SU-DHL-6 (cell line): ENCODE data around the gene RASL10A.
A peak's percentile ranks its signal among the peaks of the same experiment; 100 is the strongest.

Source experiments
- H2AFZ ChIP-seq: fragments of 200-600 bp; sonication (generic); 2 replicates; pipeline ENCODE4 v1.6.1; 2014; ENCODE audit warnings: low read depth, mild to moderate bottlenecking, moderate library complexity, mixed read lengths, antibody characterized with exemption, low read length; ENCODE audit not compliant: severe bottlenecking
- H3F3A ChIP-seq: fragments of 200-600 bp; shearing (Covaris generic); 2 replicates; pipeline ENCODE4 v1.6.0; 2016; ENCODE audit warnings: antibody characterized with exemption, mild to moderate bottlenecking; ENCODE audit not compliant: insufficient read depth
- H3K27ac ChIP-seq: fragments of 200-600 bp; sonication (generic); 2 replicates; pipeline ENCODE4 v1.5.1; 2016; ENCODE audit warnings: low read depth, mild to moderate bottlenecking, low read length, moderate library complexity, mixed read lengths
- H3K27me3 ChIP-seq: fragments of 200-600 bp; sonication (generic), shearing (Covaris generic); 2 replicates; pipeline ENCODE4 v1.6.0; 2014; ENCODE audit warnings: mild to moderate bottlenecking, low read length
- H3K36me3 ChIP-seq: fragments of 200-600 bp; sonication (generic); 2 replicates; pipeline ENCODE4 v1.6.1; 2014; ENCODE audit warnings: mild to moderate bottlenecking, low read length, mixed read lengths
- H3K4me2 ChIP-seq: fragments of 300-600, 200-600 bp; shearing (Covaris generic), sonication (generic); 2 replicates; pipeline ENCODE4 v1.6.0; 2014; ENCODE audit warnings: low read length, low read depth, mild to moderate bottlenecking; ENCODE audit not compliant: poor library complexity, severe bottlenecking
- H3K4me3 ChIP-seq: fragments of 200-600 bp; sonication (generic); 2 replicates; pipeline ENCODE4 v1.5.1; 2014; ENCODE audit warnings: antibody characterized with exemption, low read length, mild to moderate bottlenecking, mixed read lengths; ENCODE audit not compliant: insufficient read depth, poor library complexity, severe bottlenecking
- H3K79me2 ChIP-seq: fragments of 200-600 bp; sonication (generic); 2 replicates; pipeline ENCODE4 v1.6.1; 2014; ENCODE audit warnings: mild to moderate bottlenecking, low read length, moderate library complexity; ENCODE audit not compliant: insufficient read depth
- H3K9ac ChIP-seq: fragments of 200-600 bp; sonication (generic); 2 replicates; pipeline ENCODE4 v1.7.0; 2014; ENCODE audit warnings: mild to moderate bottlenecking, low read length
- H3K9me2 ChIP-seq: fragments of 200-600 bp; sonication (generic); replicated peaks from 2 replicates; pipeline ENCODE4 v1.6.1; 2014; ENCODE audit warnings: low read length; ENCODE audit not compliant: insufficient read depth
- H3K9me3 ChIP-seq: fragments of 200-600 bp; sonication (generic); 2 replicates; pipeline ENCODE4 v1.6.1; 2014; ENCODE audit warnings: low read length, mixed read lengths; ENCODE audit not compliant: insufficient read depth
- H4K20me1 ChIP-seq: fragments of 200-600 bp; sonication (generic); 2 replicates; pipeline ENCODE4 v1.6.1; 2014; ENCODE audit warnings: low read depth, mild to moderate bottlenecking, antibody characterized with exemption, low read length, moderate library complexity, mixed read lengths
- CTCF ChIP-seq: fragments of 200-600 bp; sonication (generic); IDR thresholded peaks from one replicate; pipeline ENCODE4 v1.5.1; 2017; ENCODE audit warnings: antibody characterized with exemption, mild to moderate bottlenecking, low read length, moderate library complexity; ENCODE audit not compliant: insufficient read depth, poor library complexity, severe bottlenecking
- EZH2phosphoT487 ChIP-seq: fragments of 200-600 bp; sonication (generic), shearing (Covaris generic); conservative IDR thresholded peaks from 2 replicates; pipeline ENCODE4 v1.6.1; 2018; ENCODE audit warnings: mild to moderate bottlenecking, antibody characterized with exemption, low read length, moderate library complexity, mixed read lengths

RASL10A gene

GRCh38 chr22:29275167-29275566, 40.3 kb downstream of the RASL10A start:
- no peaks in the 10 kb centered on the region for H3K9me2 ChIP-seq
- H3F3A ChIP-seq: peaks cover 18% of the 10 kb centered on the region; the same call in 1 of the 2 replicates
- H3K27me3 ChIP-seq: no peaks in the 10 kb centered on the region
- H2AFZ ChIP-seq: no peak overlapping the region
- H3K79me2 ChIP-seq: peaks cover 94% of the 10 kb centered on the region
- H4K20me1 ChIP-seq: peaks cover 87% of the 10 kb centered on the region
- H3K9ac ChIP-seq: no peak overlapping the region
- H3K4me2 ChIP-seq: no peak overlapping the region
- no peak overlapping the region for H3K4me3 ChIP-seq
- H3K27ac ChIP-seq: no peak overlapping the region
- H3K9me3 ChIP-seq: no peaks in the 10 kb centered on the region
- H3K36me3 ChIP-seq: peaks cover 87% of the 10 kb centered on the region
- no peak for TF ChIP-seq CTCF
- TF ChIP-seq EZH2phosphoT487: no peak

GRCh38 chr22:29272624-29273023, 42.9 kb downstream of the RASL10A start:
- Histone ChIP-seq H3K4me2 (no peak overlapping the region), H3K9ac (no peak overlapping the region), H3K27ac (no peak overlapping the region), H2AFZ (no peak overlapping the region), H3K4me3 (no peak overlapping the region), H3K79me2 (peaks cover 97% of the 10 kb centered on the region), H3K36me3 (peaks cover 76% of the 10 kb centered on the region), H3K27me3 (no peaks in the 10 kb centered on the region), H3K9me2 (no peaks in the 10 kb centered on the region), H3F3A (peaks cover 18% of the 10 kb centered on the region; the same call in 1 of the 2 replicates), H3K9me3 (no peaks in the 10 kb centered on the region), H4K20me1 (peaks cover 80% of the 10 kb centered on the region)
- TF ChIP-seq CTCF (no peak), EZH2phosphoT487 (no peak)

- H3K9me3 ChIP-seq: no peaks in the 10 kb centered on the region
- H3K79me2 ChIP-seq: peaks cover 89% of the 10 kb centered on the region
- peak overlapping the region; percentile 92 for H3K4me3 ChIP-seq
- peaks cover 8% of the 10 kb centered on the region; the same call in 1 of the 2 replicates for H3F3A ChIP-seq
- peaks cover 61% of the 10 kb centered on the region for H4K20me1 ChIP-seq
- H3K4me2 ChIP-seq: peak overlapping the region; percentile 95
- H2AFZ ChIP-seq: no peak overlapping the region
- TF ChIP-seq CTCF (no peak), EZH2phosphoT487 (no peak)
- H3K27ac ChIP-seq: peak overlapping the region; percentile 13; the same call in 1 of the 2 replicates
- H3K9ac ChIP-seq: peak overlapping the region; percentile 98
- no peaks in the 10 kb centered on the region for H3K9me2 ChIP-seq
- no peaks in the 10 kb centered on the region for H3K27me3 ChIP-seq
- H3K36me3 ChIP-seq: peaks cover 56% of the 10 kb centered on the region
Measured at GRCh38 chr22:29270475-29271271, 44.8 kb downstream of the RASL10A start.
